ENCODE results near the gene SLC39A10.
"Not testable (repeated sequence)": the region's sequence is repeated elsewhere in the genome, so short reads cannot be mapped to it uniquely, and the experiment has no call there.

The SLC39A10 gene

DNA sequence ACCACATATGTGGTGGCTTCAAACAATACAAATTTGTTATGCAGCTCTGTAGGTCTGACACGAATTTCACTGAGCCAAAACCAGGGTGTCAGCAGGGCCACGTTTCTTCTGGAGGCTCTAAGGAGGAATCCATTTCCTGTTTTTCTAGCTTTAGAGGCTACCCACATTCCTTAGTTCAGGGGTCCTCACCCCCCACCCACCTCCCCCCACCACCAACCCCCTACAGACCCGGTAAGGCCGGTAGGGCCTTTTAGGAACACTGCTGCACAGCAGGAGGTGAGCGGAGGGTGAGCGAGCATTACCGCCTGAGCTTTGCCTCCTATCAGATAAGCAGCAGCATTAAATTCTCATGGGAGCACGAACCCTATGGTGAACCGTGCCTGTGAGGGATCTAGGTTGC, 10.6 kb upstream of the SLC39A10 start:
- TF ChIP-seq, protein P1, sequence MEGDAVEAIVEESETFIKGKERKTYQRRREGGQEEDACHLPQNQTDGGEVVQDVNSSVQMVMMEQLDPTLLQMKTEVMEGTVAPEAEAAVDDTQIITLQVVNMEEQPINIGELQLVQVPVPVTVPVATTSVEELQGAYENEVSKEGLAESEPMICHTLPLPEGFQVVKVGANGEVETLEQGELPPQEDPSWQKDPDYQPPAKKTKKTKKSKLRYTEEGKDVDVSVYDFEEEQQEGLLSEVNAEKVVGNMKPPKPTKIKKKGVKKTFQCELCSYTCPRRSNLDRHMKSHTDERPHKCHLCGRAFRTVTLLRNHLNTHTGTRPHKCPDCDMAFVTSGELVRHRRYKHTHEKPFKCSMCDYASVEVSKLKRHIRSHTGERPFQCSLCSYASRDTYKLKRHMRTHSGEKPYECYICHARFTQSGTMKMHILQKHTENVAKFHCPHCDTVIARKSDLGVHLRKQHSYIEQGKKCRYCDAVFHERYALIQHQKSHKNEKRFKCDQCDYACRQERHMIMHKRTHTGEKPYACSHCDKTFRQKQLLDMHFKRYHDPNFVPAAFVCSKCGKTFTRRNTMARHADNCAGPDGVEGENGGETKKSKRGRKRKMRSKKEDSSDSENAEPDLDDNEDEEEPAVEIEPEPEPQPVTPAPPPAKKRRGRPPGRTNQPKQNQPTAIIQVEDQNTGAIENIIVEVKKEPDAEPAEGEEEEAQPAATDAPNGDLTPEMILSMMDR (IDR thresholded peaks at IDR 0.05; ENCODE audit: extremely low read depth, missing control alignments): no peak
- no peak for DNase-seq (ENCODE audit: low spot score)

DNA sequence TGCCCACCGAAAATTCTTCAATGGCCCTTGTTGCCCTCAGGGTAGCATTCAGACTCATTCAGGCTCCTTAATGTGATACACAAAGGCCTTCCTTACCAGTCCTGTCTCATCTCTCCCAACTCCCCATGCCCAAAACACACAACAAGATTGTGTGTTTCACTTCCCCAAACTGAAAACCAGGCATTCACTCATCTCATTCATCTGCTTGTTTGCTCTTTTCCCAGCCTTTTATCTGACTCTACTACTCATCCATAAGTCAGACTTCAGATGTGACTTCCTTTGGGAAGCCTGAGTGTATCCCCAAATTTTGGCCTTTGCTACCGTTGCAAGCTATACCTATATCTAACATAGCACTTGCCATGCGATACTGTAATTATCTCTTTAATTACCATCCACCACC, 9.7 kb upstream of the SLC39A10 start:
- TF ChIP-seq, protein P1 (IDR thresholded peaks at IDR 0.05; ENCODE audit: extremely low read depth, missing control alignments): no peak
- no peak for DNase-seq (ENCODE audit: low spot score)

DNA sequence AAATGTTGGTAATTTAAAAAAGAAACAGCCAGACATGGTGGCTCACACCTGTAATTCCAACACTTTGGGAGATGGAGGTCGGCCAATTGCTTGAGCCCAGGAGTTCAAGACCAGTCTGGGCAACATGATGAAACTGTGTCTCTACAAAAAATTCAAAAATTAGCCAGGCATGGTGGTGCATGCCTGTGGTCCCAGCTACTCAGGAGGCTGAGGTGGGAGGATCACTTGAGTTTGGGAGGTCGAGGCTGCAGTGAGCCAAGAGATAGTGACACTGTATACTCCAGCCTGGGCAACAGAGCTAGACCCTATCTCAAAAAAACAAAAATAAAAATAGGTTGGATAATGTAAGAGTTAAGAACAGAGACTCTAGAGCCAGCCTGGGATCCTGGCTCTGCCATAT, 8.7 kb upstream of the SLC39A10 start:
- not testable (repeated sequence) for DNase-seq (ENCODE audit: low spot score)

DNA sequence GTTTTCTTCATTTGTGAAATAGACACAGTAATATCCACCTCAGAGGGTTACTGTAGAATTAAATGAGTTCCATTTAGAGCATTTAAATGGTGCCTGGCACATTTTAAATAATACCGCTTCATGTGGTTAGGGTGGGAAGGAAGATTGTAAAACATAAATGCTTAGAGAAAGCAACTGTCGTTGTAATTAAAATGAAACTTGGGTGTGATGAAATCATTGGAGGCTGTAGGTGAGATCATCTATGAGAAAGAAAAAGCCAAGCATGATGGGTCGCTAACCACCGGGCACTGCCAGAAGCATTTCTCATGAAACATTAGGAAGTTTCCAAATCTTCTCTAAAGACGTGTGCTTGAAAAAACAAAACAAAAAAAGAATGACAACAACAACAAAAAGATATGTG, 8.2 kb upstream of the SLC39A10 start:
- TF ChIP-seq, protein P1 (IDR thresholded peaks at IDR 0.05; ENCODE audit: extremely low read depth, missing control alignments): no peak
- DNase-seq (ENCODE audit: low spot score): no peak

DNA sequence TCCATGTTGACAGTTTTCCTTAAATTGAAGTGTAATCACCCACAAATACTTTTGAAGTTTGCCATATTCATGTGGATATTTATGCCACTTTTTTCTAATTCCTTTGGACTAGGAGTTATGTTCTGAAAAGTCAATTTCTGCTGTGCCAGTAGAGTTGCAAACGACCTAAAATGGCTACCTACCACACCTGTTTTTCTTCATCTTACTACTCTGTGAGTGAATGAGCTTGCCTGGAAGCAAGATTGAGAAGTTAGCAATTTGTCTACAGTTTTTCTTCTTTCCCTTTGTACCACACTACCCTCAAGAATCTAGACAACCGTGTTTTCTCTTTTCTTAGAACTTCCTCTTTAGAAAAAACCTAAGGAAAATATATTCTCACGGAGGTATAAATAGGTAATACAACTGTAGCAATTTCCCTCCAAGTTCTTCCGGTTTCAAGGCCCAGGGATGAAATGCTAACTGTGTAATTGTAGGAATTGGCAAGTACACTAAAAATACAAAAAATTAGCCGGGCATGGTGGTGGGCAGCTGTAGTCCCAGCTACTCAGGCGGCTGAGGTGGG, 7.3 kb upstream of the SLC39A10 start:
- TF ChIP-seq, protein P1 (IDR thresholded peaks at IDR 0.05; ENCODE audit: extremely low read depth, missing control alignments): no peak
- DNase-seq (ENCODE audit: low spot score): no peak

DNA sequence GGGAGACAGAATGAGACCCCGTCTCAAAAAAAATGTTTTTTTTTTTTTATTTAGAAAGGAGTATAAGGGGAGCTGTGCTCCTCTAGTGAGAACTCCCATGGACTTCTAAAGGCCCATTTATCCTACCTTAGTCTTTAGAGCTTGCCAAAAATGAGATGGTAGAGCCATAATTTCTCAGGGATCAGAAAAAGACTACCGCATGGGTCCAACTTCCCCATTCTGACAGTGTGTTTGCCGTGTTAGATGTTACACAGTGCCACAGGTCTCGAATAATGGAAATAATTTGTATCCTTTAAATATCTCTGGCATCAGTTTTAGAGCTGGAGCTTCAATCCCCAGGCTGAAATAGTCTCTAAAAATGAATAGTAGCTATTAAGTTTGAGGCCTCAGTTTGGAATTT, 6.0 kb upstream of the SLC39A10 start:
- no peak for DNase-seq (ENCODE audit: low spot score)
- TF ChIP-seq, protein P1 (IDR thresholded peaks at IDR 0.05; ENCODE audit: extremely low read depth, missing control alignments): no peak

DNA sequence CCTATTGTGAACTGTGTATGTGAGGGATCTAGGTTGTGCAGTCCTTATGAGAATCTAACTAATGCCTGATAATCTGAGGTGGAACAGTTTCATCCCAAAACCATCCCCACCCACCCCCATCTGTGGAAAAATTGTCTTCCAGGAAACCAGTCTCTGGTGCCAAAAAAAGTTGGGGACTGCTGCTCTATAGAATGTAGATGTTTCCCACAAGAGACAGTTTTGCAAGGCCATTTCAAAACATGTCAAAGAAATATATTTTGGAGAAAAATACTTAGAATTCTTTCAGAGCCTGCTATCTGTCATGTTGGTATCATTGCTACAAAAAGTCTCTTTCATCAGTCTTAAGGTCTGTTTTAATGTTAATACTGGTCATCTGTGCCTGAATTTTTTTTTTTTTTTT, 4.1 kb upstream of the SLC39A10 start:
- no peak for DNase-seq (ENCODE audit: low spot score)
- TF ChIP-seq, protein P1 (IDR thresholded peaks at IDR 0.05; ENCODE audit: extremely low read depth, missing control alignments): no peak

DNA sequence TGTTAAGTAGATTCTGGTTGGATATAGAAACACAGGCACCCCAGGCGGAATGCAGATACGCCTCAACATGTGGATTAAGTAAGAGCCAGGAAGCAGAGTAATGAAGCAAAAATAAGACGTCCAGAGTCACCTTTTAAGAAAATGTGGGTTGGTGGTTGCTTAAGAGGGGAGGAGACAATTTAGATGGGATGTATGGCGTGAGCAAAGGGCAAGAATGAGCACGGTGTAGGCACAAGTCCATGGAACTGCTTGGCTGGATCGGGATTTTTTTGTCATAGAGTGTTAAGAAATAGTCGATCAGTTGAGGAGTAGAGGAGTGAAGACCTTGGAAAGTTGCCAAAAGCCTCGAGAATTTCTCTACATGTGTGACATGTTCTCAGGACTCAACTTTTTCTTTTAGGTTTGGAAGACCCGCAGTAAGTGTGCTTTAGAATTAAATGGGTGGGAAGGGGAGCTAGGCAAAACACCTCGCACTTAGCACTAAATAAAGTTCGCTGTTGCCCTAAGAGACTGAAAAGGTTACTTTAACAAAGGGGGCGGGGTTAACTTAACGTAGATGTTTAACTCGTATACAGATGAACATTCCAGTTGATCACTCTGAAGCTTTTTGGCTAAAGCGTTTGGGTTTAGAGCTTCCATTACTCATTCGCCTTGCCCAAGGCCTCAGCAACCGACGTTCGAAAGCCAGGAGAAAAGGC, 716 bp upstream of the SLC39A10 start:
- TF ChIP-seq, protein P1 (IDR thresholded peaks at IDR 0.05; ENCODE audit: extremely low read depth, missing control alignments): no peak

More for the DNA sequence above, 716 bp upstream of the SLC39A10 start:
- DNase-seq (ENCODE audit: low spot score): no peak

All from GM20000 (cell line).